GM20000 (cell line): ENCODE data around the gene LGALS1.

Experiments used
- DNase-seq: peaks from one replicate; pipeline ENCODE4 v3.0.0; 2012; ENCODE audit warnings: low spot score
- CTCF ChIP-seq: IDR thresholded peaks from 2 replicates; pipeline ENCODE4 v1.5.1; 2012; ENCODE audit warnings: mild to moderate bottlenecking, control low read depth; ENCODE audit errors: extremely low read depth, missing control alignments

The LGALS1 gene

GRCh38 chr22:37634417-37634924 is 41.0 kb upstream of the LGALS1 start:
- no peak for DNase-seq
- no peak for TF ChIP-seq CTCF

GRCh38 chr22:37635157-37635556 is 40.3 kb upstream of the LGALS1 start:
- no peak for TF ChIP-seq CTCF
- DNase-seq, result no peak

GRCh38 chr22:37636186-37636948 is 39.1 kb upstream of the LGALS1 start:
- TF ChIP-seq CTCF, result peak; percentile 16
- no peak for DNase-seq

- no peak for DNase-seq
- TF ChIP-seq CTCF, result no peak
These were observed 38.5 kb upstream of the LGALS1 start for GRCh38 chr22:37636949-37637273.

GRCh38 chr22:37638391-37639069 is 36.9 kb upstream of the LGALS1 start:
- TF ChIP-seq CTCF, result no peak
- no peak for DNase-seq

GRCh38 chr22:37639070-37639760 is 36.2 kb upstream of the LGALS1 start, which contains the start of gene SH3BP1:
TSS of gene SH3BP1 (plus strand) at chr22:37639669. CDS start at chr22:37639788, 119 bp downstream.
- TF ChIP-seq CTCF, result no peak
- DNase-seq, result peak; percentile 88
